HepG2 (cell line): ENCODE results near the gene RPTOR. TPM values are rescaled to one million over a fixed set of nuclear protein-coding genes. Genes with fewer than 3 reads are reported as not detected.

Experiments used
- ATAC-seq: fragments of 200-7000 bp; cut with Tn5 transposase; 3 replicates; pipeline ENCODE4 v1.9.1; 2020; ENCODE audit warnings: mild to moderate bottlenecking, moderate library complexity
- BruUV-seq: library from RNA; stranded (reverse); fragments of 400-500 nt; replicated peaks from 2 replicates; lab custom pipeline; 2021; lab: Mats Ljungman, UMichigan
- CTCF ChIA-PET: fragments of 300-600 bp; formaldehyde crosslinking; extraction: SDS; loops from one replicate; lab custom pipeline; 2021; ENCODE audit warnings: low total read pairs, inconsistent platforms, low intra/inter-chr PET ratio; lab: Yijun Ruan, JAX
- POLR2A ChIA-PET: fragments of 350-600 bp; sonication (Branson Sonifier 250); formaldehyde crosslinking; loops from one replicate; lab custom pipeline; 2020; ENCODE audit warnings: antibody characterized with exemption, inconsistent platforms; lab: Yijun Ruan, JAX
- DNase-seq: peaks from one replicate; pipeline ENCODE4 v3.0.0-alpha.2; 2015; ENCODE audit warnings: low spot score
- FAIRE-seq: peaks from 3 replicates; lab custom pipeline; 2011; peaks lifted over from hg19 to GRCh38; lab: Jason Lieb, UNC
- H2AFZ ChIP-seq: one replicate; pipeline ENCODE4 v1.6.1; 2011; ENCODE audit warnings: low read length, inconsistent platforms
- H3K27ac ChIP-seq: fragments of 300-600 bp; 3 replicates; pipeline ENCODE4 v1.8.0; 2011; ENCODE audit warnings: mixed run types, mild to moderate bottlenecking, mixed read lengths, low read length, inconsistent platforms; ENCODE audit not compliant: insufficient read depth; ENCODE audit errors: extremely low read length
- H3K27me3 ChIP-seq, 2 experiments: fragments of 200-600 bp in 1 of 2; 2 replicates in 1 of 2; 3 replicates in 1 of 2; pipeline versions ENCODE4 v1.6.0 to v1.8.0; 2011; ENCODE audit warnings: low read length in 2 of 2, mild to moderate bottlenecking in 2 of 2, moderate library complexity in 2 of 2, inconsistent platforms in 1 of 2; ENCODE audit not compliant: insufficient read depth in 2 of 2, control insufficient read depth in 1 of 2
- H3K36me3 ChIP-seq, 2 experiments: fragments of 200-600 bp in 1 of 2; replicated peaks in 1 of 2; 2 replicates in 1 of 2; 3 replicates in 1 of 2; pipeline versions ENCODE4 v1.5.1 to v1.8.0; 2011; ENCODE audit warnings: low read length in 2 of 2, inconsistent platforms in 1 of 2; ENCODE audit not compliant: insufficient read depth in 2 of 2, control insufficient read depth in 1 of 2
- H3K4me1 ChIP-seq: 2 replicates; pipeline ENCODE4 v1.5.1; 2012; ENCODE audit warnings: low read length, inconsistent platforms; ENCODE audit not compliant: insufficient read depth
- H3K4me2 ChIP-seq: 2 replicates; pipeline ENCODE4 v1.6.0; 2011; ENCODE audit warnings: low read depth, low read length, inconsistent platforms
- H3K4me3 ChIP-seq, 3 experiments: fragments of 200-600 bp in 1 of 3; sonication (generic), shearing (Covaris generic) in 1 of 3; replicated peaks in 1 of 3; 2 replicates each; pipeline ENCODE4 v1.5.1; 2011 to 2016; ENCODE audit warnings: low read length in 3 of 3, inconsistent platforms in 2 of 3, low read depth in 2 of 3, mild to moderate bottlenecking in 2 of 3, control low read depth in 1 of 3, mixed read lengths in 1 of 3; ENCODE audit not compliant: insufficient read depth in 1 of 3
- H3K79me2 ChIP-seq: one replicate; pipeline ENCODE4 v1.6.1; 2011; ENCODE audit warnings: low read length, inconsistent platforms; ENCODE audit not compliant: insufficient read depth
- H3K9ac ChIP-seq: 2 replicates; pipeline ENCODE4 v1.6.0; 2011; ENCODE audit warnings: mild to moderate bottlenecking, low read depth, low read length, inconsistent platforms; ENCODE audit not compliant: insufficient read depth
- H3K9me3 ChIP-seq: 2 replicates; pipeline ENCODE4 v1.5.1; 2012; ENCODE audit warnings: mild to moderate bottlenecking, low read length
- H4K20me1 ChIP-seq: 2 replicates; pipeline ENCODE4 v1.6.0; 2011; ENCODE audit warnings: inconsistent platforms, mild to moderate bottlenecking, low read length, moderate library complexity; ENCODE audit not compliant: insufficient read depth
- CAMTA2 ChIP-seq: sonication (generic); formaldehyde crosslinking; IDR thresholded peaks from 2 replicates; pipeline ENCODE4 v1.4.0; 2020; ENCODE audit warnings: mild to moderate bottlenecking, missing genetic modification reagents, borderline replicate concordance
- FOXO4 ChIP-seq: sonication (generic); formaldehyde crosslinking; conservative IDR thresholded peaks from 2 replicates; pipeline ENCODE4 v1.8.1; 2023; ENCODE audit warnings: missing genetic modification reagents
- RBFOX2 ChIP-seq: fragments of 200-400 bp; formaldehyde crosslinking; IDR thresholded peaks from 2 replicates; pipeline ENCODE4 v1.6.1; 2017; ENCODE audit warnings: low read depth, mild to moderate bottlenecking, low read length
- SIN3B ChIP-seq: fragments of 150-350 bp; IDR thresholded peaks from 2 replicates; pipeline ENCODE4 v1.6.1; 2014; ENCODE audit warnings: low read length
- ZFY ChIP-seq: sonication (generic); formaldehyde crosslinking; IDR thresholded peaks from 2 replicates; pipeline ENCODE4 v1.4.0; 2020; ENCODE audit warnings: missing genetic modification reagents
- ZIK1 ChIP-seq: sonication (generic); formaldehyde crosslinking; IDR thresholded peaks from 2 replicates; pipeline ENCODE4 v1.5.0; 2020; ENCODE audit warnings: mild to moderate bottlenecking, low read depth, missing genetic modification reagents, borderline replicate concordance
- ZNF33B ChIP-seq: sonication (generic); formaldehyde crosslinking; IDR thresholded peaks from 2 replicates; pipeline ENCODE4 v1.5.1; 2020; ENCODE audit warnings: mild to moderate bottlenecking, missing genetic modification reagents
- ZNF563 ChIP-seq: sonication (generic); formaldehyde crosslinking; IDR thresholded peaks from 2 replicates; pipeline ENCODE4 v1.8.0; 2022; ENCODE audit warnings: mild to moderate bottlenecking, moderate library complexity, missing genetic modification reagents
- ZNF567 ChIP-seq: sonication (generic); formaldehyde crosslinking; IDR thresholded peaks from 2 replicates; pipeline ENCODE4 v1.8.1; 2023; ENCODE audit warnings: mild to moderate bottlenecking, missing genetic modification reagents, borderline replicate concordance
- ZNF891 ChIP-seq: sonication (generic); formaldehyde crosslinking; IDR thresholded peaks from 2 replicates; pipeline ENCODE4 v1.5.0; 2020; ENCODE audit warnings: mild to moderate bottlenecking, missing genetic modification reagents
- WGBS: methylation state at CpG from one replicate; pipeline ENCODE4 v1.1.6; 2017; ENCODE audit warnings: low lambda C conversion rate; 5-methylcytosine and 5-hydroxymethylcytosine counted together
- in situ Hi-C: cut with HindIII; loops from 2 replicates; pipeline ENCODE4 v1.10.0; 2017; ENCODE audit warnings: low pct_unique_long_range_greater_than_20kb; ENCODE audit not compliant: extremely low pct_ligation_motif_present
- intact Hi-C: fragments of 100-400 bp; cut with micrococcal nuclease; formaldehyde crosslinking; loops from one replicate; pipeline ENCODE4 v1.10.0; 2022; ENCODE audit not compliant: unreplicated experiment
- polyA plus RNA-seq, 8 experiments: library from polyadenylated mRNA; depleted of rRNA in 3 of 8; stranded (reverse) in 7 of 8; unstranded in 1 of 8; fragments of >200 nt; fragmentation: Illumina TruSeq in 4 of 8; extraction: Trizol in 4 of 8; gene quantifications; 2 replicates each; pipeline versions ENCODE4 v1.2.1 to v1.2.3, GENCODE V29; 2011 to 2016; ENCODE audit warnings: low read depth in 4 of 8, missing spikeins in 1 of 8, mixed read lengths in 1 of 8; ENCODE audit not compliant: insufficient read depth in 1 of 8
- total RNA-seq, 5 experiments: library from RNA; depleted of rRNA; stranded (reverse); fragments of >200 nt; fragmentation: Illumina TruSeq; extraction: Trizol; gene quantifications; 2 replicates each; pipeline ENCODE4 v1.2.3, GENCODE V29; 2016; ENCODE audit warnings: low read depth in 1 of 5
- TF ChIP-seq, protein P1 (sequence below): sonication (generic); formaldehyde crosslinking; IDR thresholded peaks from 2 replicates; pipeline ENCODE4 v1.5.1; 2020; ENCODE audit warnings: mild to moderate bottlenecking, missing genetic modification reagents, moderate library complexity
- TF ChIP-seq, protein P2 (sequence below): sonication (generic); formaldehyde crosslinking; IDR thresholded peaks from 2 replicates; pipeline ENCODE4 v1.5.0; 2020; ENCODE audit warnings: missing genetic modification reagents
- TF ChIP-seq, protein P3 (sequence below): sonication (generic); formaldehyde crosslinking; conservative IDR thresholded peaks from 2 replicates; pipeline ENCODE4 v1.4.0; 2020; ENCODE audit warnings: missing genetic modification reagents
- TF ChIP-seq, protein P4 (sequence below): sonication (generic); formaldehyde crosslinking; IDR thresholded peaks from 2 replicates; pipeline ENCODE4 v1.4.0; 2020; ENCODE audit warnings: mild to moderate bottlenecking, missing genetic modification reagents

The RPTOR gene
- total and polyA plus RNA-seq, 2 of the 13 experiments (the other 11 are each of a cell fraction or from before 2014, with no cell fraction given): 6.6 to 25.3 TPM

GRCh38 chr17:80992077-80992947 lies 447.7 kb downstream of the RPTOR start:
- ChIA-PET POLR2A (interaction anchor here (1.1 to 1.9 kb wide), 3 partner anchors 9 to 538 kb away, joined by 4 to 10 read pairs (median 4); no protein-coding TSS in a partner anchor), CTCF (interaction anchor here (1.4 to 1.9 kb wide), 2 partner anchors 109 to 110 kb away, joined by 5 to 15 read pairs; no protein-coding TSS in a partner anchor)
- Histone ChIP-seq H3K9me3 (no peaks in the 10 kb centered on the region), H3K4me2 (peak overlapping the region; percentile 94), H3K36me3 (peaks cover 17 to 25% of the 10 kb centered on the region in 2 experiments), H3K4me3 (peak overlapping the region; percentile 87 to 95 (median 95)), H4K20me1 (no peaks in the 10 kb centered on the region), H3K79me2 (no peaks in the 10 kb centered on the region), H3K4me1 (peaks cover 56% of the 10 kb centered on the region), H3K27ac (peak overlapping the region; percentile 49), H2AFZ (no peak overlapping the region), H3K9ac (peak overlapping the region; percentile 87), H3K27me3 (peaks cover 3 to 23% of the 10 kb centered on the region in 2 experiments; a peak in 4 of 5 replicates)
- FAIRE-seq (no peak), ATAC-seq (no peak), DNase-seq (no peak)
- WGBS: 7% methylated on average over 27 of the region's 90 CpGs
- BruUV-seq: no TSS peak
- in situ Hi-C loops: no loop called here
- intact Hi-C loops: loop anchor here (5.0 kb wide), 1 partner anchor 50 kb away; no protein-coding TSS in a partner anchor
- no peak for TF ChIP-seq SIN3B
- 0 out of 2 replicates have a peak, but pooled peaks have one; percentile 8 for TF ChIP-seq FOXO4 (CRISPR knock-in tag)
- TF ChIP-seq ZNF891 (CRISPR knock-in tag): 0 out of 2 replicates have a peak, but pooled peaks have one; percentile 13
- TF ChIP-seq, protein P1, sequence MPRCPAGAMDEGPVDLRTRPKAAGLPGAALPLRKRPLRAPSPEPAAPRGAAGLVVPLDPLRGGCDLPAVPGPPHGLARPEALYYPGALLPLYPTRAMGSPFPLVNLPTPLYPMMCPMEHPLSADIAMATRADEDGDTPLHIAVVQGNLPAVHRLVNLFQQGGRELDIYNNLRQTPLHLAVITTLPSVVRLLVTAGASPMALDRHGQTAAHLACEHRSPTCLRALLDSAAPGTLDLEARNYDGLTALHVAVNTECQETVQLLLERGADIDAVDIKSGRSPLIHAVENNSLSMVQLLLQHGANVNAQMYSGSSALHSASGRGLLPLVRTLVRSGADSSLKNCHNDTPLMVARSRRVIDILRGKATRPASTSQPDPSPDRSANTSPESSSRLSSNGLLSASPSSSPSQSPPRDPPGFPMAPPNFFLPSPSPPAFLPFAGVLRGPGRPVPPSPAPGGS (CRISPR knock-in tag): 0 out of 2 replicates have a peak, but pooled peaks have one; percentile 43
- 0 out of 2 replicates have a peak, but pooled peaks have one; percentile 12 for TF ChIP-seq CAMTA2 (CRISPR knock-in tag)
- TF ChIP-seq, protein P2, sequence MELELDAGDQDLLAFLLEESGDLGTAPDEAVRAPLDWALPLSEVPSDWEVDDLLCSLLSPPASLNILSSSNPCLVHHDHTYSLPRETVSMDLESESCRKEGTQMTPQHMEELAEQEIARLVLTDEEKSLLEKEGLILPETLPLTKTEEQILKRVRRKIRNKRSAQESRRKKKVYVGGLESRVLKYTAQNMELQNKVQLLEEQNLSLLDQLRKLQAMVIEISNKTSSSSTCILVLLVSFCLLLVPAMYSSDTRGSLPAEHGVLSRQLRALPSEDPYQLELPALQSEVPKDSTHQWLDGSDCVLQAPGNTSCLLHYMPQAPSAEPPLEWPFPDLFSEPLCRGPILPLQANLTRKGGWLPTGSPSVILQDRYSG (CRISPR knock-in tag): 0 out of 2 replicates have a peak, but pooled peaks have one; percentile 28
- peak; percentile 60 for TF ChIP-seq ZFY
- TF ChIP-seq ZNF567 (CRISPR knock-in tag): peak; percentile 36; the same call in 1 of the 2 replicates
- TF ChIP-seq RBFOX2: peak; percentile 35
- no peak; the same call in 1 of the 2 replicates for TF ChIP-seq ZNF33B (CRISPR knock-in tag)
- TF ChIP-seq ZNF563 (CRISPR knock-in tag): peak; percentile 8; the same call in 1 of the 2 replicates
- TF ChIP-seq, protein P3, sequence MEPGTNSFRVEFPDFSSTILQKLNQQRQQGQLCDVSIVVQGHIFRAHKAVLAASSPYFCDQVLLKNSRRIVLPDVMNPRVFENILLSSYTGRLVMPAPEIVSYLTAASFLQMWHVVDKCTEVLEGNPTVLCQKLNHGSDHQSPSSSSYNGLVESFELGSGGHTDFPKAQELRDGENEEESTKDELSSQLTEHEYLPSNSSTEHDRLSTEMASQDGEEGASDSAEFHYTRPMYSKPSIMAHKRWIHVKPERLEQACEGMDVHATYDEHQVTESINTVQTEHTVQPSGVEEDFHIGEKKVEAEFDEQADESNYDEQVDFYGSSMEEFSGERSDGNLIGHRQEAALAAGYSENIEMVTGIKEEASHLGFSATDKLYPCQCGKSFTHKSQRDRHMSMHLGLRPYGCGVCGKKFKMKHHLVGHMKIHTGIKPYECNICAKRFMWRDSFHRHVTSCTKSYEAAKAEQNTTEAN (CRISPR knock-in tag): 0 out of 2 replicates have a peak, but pooled peaks have one; percentile 14
- no peak for TF ChIP-seq ZIK1 (CRISPR knock-in tag)
- TF ChIP-seq, protein P4, sequence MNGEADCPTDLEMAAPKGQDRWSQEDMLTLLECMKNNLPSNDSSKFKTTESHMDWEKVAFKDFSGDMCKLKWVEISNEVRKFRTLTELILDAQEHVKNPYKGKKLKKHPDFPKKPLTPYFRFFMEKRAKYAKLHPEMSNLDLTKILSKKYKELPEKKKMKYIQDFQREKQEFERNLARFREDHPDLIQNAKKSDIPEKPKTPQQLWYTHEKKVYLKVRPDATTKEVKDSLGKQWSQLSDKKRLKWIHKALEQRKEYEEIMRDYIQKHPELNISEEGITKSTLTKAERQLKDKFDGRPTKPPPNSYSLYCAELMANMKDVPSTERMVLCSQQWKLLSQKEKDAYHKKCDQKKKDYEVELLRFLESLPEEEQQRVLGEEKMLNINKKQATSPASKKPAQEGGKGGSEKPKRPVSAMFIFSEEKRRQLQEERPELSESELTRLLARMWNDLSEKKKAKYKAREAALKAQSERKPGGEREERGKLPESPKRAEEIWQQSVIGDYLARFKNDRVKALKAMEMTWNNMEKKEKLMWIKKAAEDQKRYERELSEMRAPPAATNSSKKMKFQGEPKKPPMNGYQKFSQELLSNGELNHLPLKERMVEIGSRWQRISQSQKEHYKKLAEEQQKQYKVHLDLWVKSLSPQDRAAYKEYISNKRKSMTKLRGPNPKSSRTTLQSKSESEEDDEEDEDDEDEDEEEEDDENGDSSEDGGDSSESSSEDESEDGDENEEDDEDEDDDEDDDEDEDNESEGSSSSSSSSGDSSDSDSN (CRISPR knock-in tag): peak; percentile 57; the same call in 1 of the 2 replicates
